Adrenal gland (tissue), 12 donors: ENCODE measurements around the gene RPS15A. TPM values are rescaled to one million over a fixed set of nuclear protein-coding genes. Genes with fewer than 3 reads are reported as not detected.

Experiments used
- DNase-seq, 7 donors: peaks; one replicate each; pipeline ENCODE4 v3.0.0-alpha.2; 2019 to 2020
- H3K27ac ChIP-seq, 5 donors: fragments of 200-600 bp; sonication (generic) in 4 of 5; 1 replicate in 3 of 5; 2 replicates in 2 of 5; pipeline versions ENCODE4 v1.5.1 to v1.8.0; 2016 to 2020; ENCODE audit warnings: mild to moderate bottlenecking in 1 of 5
- H3K27me3 ChIP-seq: fragments of 200-600 bp; 2 replicates; pipeline ENCODE4 v1.8.0; 2021
- H3K36me3 ChIP-seq, 2 donors: fragments of 200-600 bp; replicated peaks in 1 of 2; 1 replicate in 1 of 2; 2 replicates in 1 of 2; pipeline versions ENCODE4 v1.5.1 to v1.8.0; 2018 to 2022
- H3K4me1 ChIP-seq, 2 donors: fragments of 200-600 bp; replicated peaks in 1 of 2; 1 replicate in 1 of 2; 2 replicates in 1 of 2; pipeline versions ENCODE4 v1.5.1 to v1.8.0; 2018 to 2021
- H3K4me3 ChIP-seq, 4 donors: fragments of 200-600 bp; sonication (generic) in 3 of 4; one replicate each; pipeline ENCODE4 v1.5.1; 2016 to 2018
- H3K9me3 ChIP-seq, 3 donors: fragments of 200-600 bp; sonication (generic) in 1 of 3; replicated peaks in 1 of 3; 1 replicate in 2 of 3; 2 replicates in 1 of 3; pipeline versions ENCODE4 v1.5.1 to v1.8.0; 2016 to 2021
- POLR2A ChIP-seq, 2 donors: fragments of 450-650 bp; IDR thresholded peaks; one replicate each; pipeline ENCODE4 v1.6.1; 2017; ENCODE audit warnings: antibody characterized with exemption in 2 of 2, mild to moderate bottlenecking in 2 of 2, moderate library complexity in 1 of 2
- WGBS, 4 donors: extraction: QIAGEN DNeasy Blood & Tissue Kit in 2 of 4; methylation state at CpG; one replicate each; pipeline versions ENCODE4 v1.1.5 to v1.1.7; 2013 to 2017; 5-methylcytosine and 5-hydroxymethylcytosine counted together
- intact Hi-C, 2 donors: fragments of 100-400 bp; cut with DNase I; formaldehyde crosslinking; loops; one replicate each; pipeline versions ENCODE4 v1.14.1 to v1.15.0; 2022 to 2023
- polyA plus RNA-seq, 3 donors: library from polyadenylated mRNA; stranded (reverse); fragments of 200-250 nt in 2 of 3; fragments of 350-450 nt in 1 of 3; fragmentation: Illumina TruSeq in 1 of 3; extraction: RNeasy Lipid Tissue Mini Kit (QIAGEN cat#74804) in 1 of 3; gene quantifications; one replicate each; pipeline ENCODE4 v1.2.3, GENCODE V29; 2013 to 2014
- total RNA-seq, 9 donors: library from RNA; depleted of rRNA in 4 of 9; stranded (reverse); fragments of >200 nt in 4 of 9; fragments of 120-200 nt in 1 of 9; fragmentation: NEBNext Ultra II Directional in 1 of 9; extraction: Animal tissue kit (Norgen Biotek cat#: 25700) in 1 of 9; gene quantifications; one replicate each; pipeline versions ENCODE4 v1.1.0 to v1.2.4, GENCODE V29; 2013 to 2023
- TF ChIP-seq, protein P1 (sequence below), 6 experiments: fragments of 450-650 bp in 4 of 6; fragments of 200-600 bp in 2 of 6; sonication (generic) in 1 of 6; IDR thresholded peaks; 1 replicate in 5 of 6; 2 replicates in 1 of 6; pipeline versions ENCODE4 v1.5.1 to v1.8.0; 2016 to 2021; ENCODE audit warnings: antibody characterized with exemption in 6 of 6, mild to moderate bottlenecking in 2 of 6, moderate library complexity in 1 of 6
- donor health status: healthy with polysubstance abuse.
- donor health status: Bipolar disorder and iron deficiency.
- donor health status: DM: yes; HTN: yes; CAD: no.
- donor health status: DM: no; HTN: no; CAD: no.
- donor health status: DM: no; HTN: no; CAD: no.
- donor health status: DM: yes; HTN: yes; CAD: no.

Gene RPS15A
- total and polyA plus RNA-seq, 12 donors, result 839 to 2,498 (median 1,354) TPM

DNA sequence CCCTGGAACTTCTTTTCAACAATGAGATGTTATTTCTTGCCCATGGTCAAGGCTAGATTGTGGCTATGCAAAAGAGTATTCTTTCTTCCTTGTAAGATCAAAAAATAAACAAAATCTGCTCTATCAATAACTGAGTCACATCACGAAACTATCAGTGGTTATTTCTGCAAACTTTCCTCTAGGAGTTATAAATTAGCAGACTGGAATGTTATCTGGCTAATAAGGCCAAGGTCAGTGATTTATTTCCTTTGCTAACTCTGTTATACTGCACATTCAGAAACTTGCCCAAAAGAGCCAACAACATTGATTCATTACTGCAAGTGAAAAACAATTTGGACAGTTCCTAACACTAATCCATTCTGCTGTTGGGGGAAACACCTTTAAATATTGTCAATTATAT lies 6.2 kb upstream of the RPS15A start:
- intact Hi-C loops, result no loop called here
- no peaks in the 10 kb centered on the region for H3K9me3 ChIP-seq
- peaks cover 0 to 44% of the 10 kb centered on the region in 2 donors for H3K36me3 ChIP-seq
- 24 to 38% (median 28%) methylated on average over 1 of the region's 1 CpG for WGBS, 4 donors
- peak overlapping the region; percentile 24 to 64 (median 55) for H3K27ac ChIP-seq
- no peak overlapping the region for H3K4me3 ChIP-seq
- H3K27me3 ChIP-seq, result no peaks in the 10 kb centered on the region
- TF ChIP-seq POLR2A (IDR thresholded peaks at IDR 0.05), result no peak
- TF ChIP-seq, protein P1, sequence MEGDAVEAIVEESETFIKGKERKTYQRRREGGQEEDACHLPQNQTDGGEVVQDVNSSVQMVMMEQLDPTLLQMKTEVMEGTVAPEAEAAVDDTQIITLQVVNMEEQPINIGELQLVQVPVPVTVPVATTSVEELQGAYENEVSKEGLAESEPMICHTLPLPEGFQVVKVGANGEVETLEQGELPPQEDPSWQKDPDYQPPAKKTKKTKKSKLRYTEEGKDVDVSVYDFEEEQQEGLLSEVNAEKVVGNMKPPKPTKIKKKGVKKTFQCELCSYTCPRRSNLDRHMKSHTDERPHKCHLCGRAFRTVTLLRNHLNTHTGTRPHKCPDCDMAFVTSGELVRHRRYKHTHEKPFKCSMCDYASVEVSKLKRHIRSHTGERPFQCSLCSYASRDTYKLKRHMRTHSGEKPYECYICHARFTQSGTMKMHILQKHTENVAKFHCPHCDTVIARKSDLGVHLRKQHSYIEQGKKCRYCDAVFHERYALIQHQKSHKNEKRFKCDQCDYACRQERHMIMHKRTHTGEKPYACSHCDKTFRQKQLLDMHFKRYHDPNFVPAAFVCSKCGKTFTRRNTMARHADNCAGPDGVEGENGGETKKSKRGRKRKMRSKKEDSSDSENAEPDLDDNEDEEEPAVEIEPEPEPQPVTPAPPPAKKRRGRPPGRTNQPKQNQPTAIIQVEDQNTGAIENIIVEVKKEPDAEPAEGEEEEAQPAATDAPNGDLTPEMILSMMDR (IDR thresholded peaks at IDR 0.05), result no peak
- DNase-seq, result no peak
- H3K4me1 ChIP-seq, result peaks cover 21 to 73% of the 10 kb centered on the region in 2 donors

GRCh38 chr16:18792836-18793433 lies 2.8 kb upstream of the RPS15A start:
- Histone ChIP-seq H3K27ac (peak overlapping the region in 2 of 5 donors; percentile 56 to 60), H3K4me3 (no peak overlapping the region), H3K4me1 (peaks cover 24 to 71% of the 10 kb centered on the region in 2 donors), H3K36me3 (peaks cover 0 to 52% of the 10 kb centered on the region in 2 donors), H3K27me3 (no peaks in the 10 kb centered on the region), H3K9me3 (no peaks in the 10 kb centered on the region)
- peak in 6 of 7 donors; percentile 49 to 64 (median 55) for DNase-seq
- intact Hi-C loops, result no loop called here
- no peak for TF ChIP-seq POLR2A (IDR thresholded peaks at IDR 0.05)
- TF ChIP-seq, protein P1 (IDR thresholded peaks at IDR 0.05), result no peak
- WGBS, 4 donors, result 59 to 64% (median 63%) methylated on average over 11 of the region's 11 CpGs

DNA sequence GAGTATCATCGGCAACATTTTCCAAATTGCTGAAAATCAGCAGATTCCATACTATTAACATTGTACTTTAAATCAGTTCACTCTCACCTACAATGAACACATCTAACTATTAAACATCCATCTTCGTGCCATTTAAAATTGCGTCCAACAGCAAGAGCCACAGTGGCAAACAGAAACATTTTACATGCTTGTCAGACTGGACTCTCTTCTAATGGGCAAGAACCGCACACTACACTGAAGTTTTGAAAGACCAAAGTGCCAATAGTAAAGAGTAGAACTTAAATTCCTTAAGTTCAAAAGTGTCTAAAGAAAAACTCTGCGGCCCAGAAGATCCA lies 652 bp downstream of the RPS15A start:
- Histone ChIP-seq H3K9me3 (no peaks in the 10 kb centered on the region), H3K36me3 (peaks cover 0 to 69% of the 10 kb centered on the region in 2 donors), H3K27ac (peak overlapping the region in 4 of 5 donors; percentile 55 to 96 (median 80)), H3K4me1 (peaks cover 26 to 71% of the 10 kb centered on the region in 2 donors), H3K27me3 (no peaks in the 10 kb centered on the region), H3K4me3 (peak overlapping the region; percentile 54 to 100 (median 80))
- DNase-seq, result no peak
- TF ChIP-seq, protein P1 (IDR thresholded peaks at IDR 0.05), result no peak
- no peak for TF ChIP-seq POLR2A (IDR thresholded peaks at IDR 0.05)
- intact Hi-C loops, result no loop called here
- WGBS, 4 donors, result 0 to 3% (median 0%) methylated on average over 5 of the region's 5 CpGs

GRCh38 chr16:18788828-18789514 lies 1.2 kb downstream of the RPS15A start:
- DNase-seq, result no peak
- intact Hi-C loops, result no loop called here
- Histone ChIP-seq H3K36me3 (peaks cover 0 to 69% of the 10 kb centered on the region in 2 donors), H3K4me1 (peaks cover 26 to 71% of the 10 kb centered on the region in 2 donors), H3K9me3 (no peaks in the 10 kb centered on the region), H3K27ac (peak overlapping the region in 3 of 5 donors; percentile 77 to 96 (median 83)), H3K27me3 (no peaks in the 10 kb centered on the region), H3K4me3 (peak overlapping the region; percentile 54 to 100 (median 80))
- TF ChIP-seq POLR2A (IDR thresholded peaks at IDR 0.05), result no peak
- TF ChIP-seq, protein P1 (IDR thresholded peaks at IDR 0.05), result no peak
- 5 to 12% (median 7%) methylated on average over 19 to 20 of the region's 20 CpGs for WGBS, 4 donors
